ENCODE data around the gene TRIO. TPM values are rescaled to one million over a fixed set of nuclear protein-coding genes. Genes with fewer than 3 reads are reported as not detected.

The TRIO gene
- polyA plus RNA-seq, 1 of the 3 experiments (the other 2 are of a cell fraction) = 229 TPM

GRCh38 chr5:14483504-14484157, 340.5 kb downstream of the TRIO start:
- DNase-seq = peak; percentile 22
- no peaks in the 10 kb centered on the region for H3K9me2 ChIP-seq
- no peak overlapping the region for H2AFZ ChIP-seq (ENCODE audit: low read depth)
- H3K4me3 ChIP-seq (ENCODE audit: low read depth in 2 of 2, low read length in 1 of 2) = no peak overlapping the region
- 97% methylated on average over 13 of the region's 16 CpGs for WGBS (ENCODE audit: low lambda C conversion rate)
- no peaks in the 10 kb centered on the region for H3K9me3 ChIP-seq
- H3K9ac ChIP-seq = no peak overlapping the region
- peaks cover 7% of the 10 kb centered on the region for H4K20me1 ChIP-seq (ENCODE audit: insufficient read depth)
- no peak overlapping the region for H3K27ac ChIP-seq (ENCODE audit: low read depth in 2 of 2, low read length in 1 of 2)
- CTCF ChIA-PET = no interaction called here
- peaks cover 80 to 96% of the 10 kb centered on the region in 2 experiments for H3K36me3 ChIP-seq (replicated peaks in 1 of 2; ENCODE audit: control insufficient read depth in 1 of 2, insufficient read depth in 2 of 2, low read length in 1 of 2)
- no peaks in the 10 kb centered on the region; a peak in 1 of 4 replicates for H3K4me1 ChIP-seq (ENCODE audit: control insufficient read depth in 1 of 2, insufficient read depth in 2 of 2, low read depth in 1 of 2, low read length in 1 of 2)
- POLR2A ChIA-PET = no interaction called here
- peaks cover 71% of the 10 kb centered on the region for H3K79me2 ChIP-seq (ENCODE audit: insufficient read depth)
- no peak overlapping the region for H3K4me2 ChIP-seq
- peaks cover 38% of the 10 kb centered on the region for H3F3A ChIP-seq (replicated peaks; ENCODE audit: insufficient read depth)
- H3K27me3 ChIP-seq (ENCODE audit: insufficient read depth) = no peaks in the 10 kb centered on the region
- TF ChIP-seq POLR2AphosphoS5 (IDR thresholded peaks at IDR 0.05; ENCODE audit: low read depth, low read length) = no peak
- TF ChIP-seq IRF3 (IDR thresholded peaks at IDR 0.05; ENCODE audit: low read depth, low read length) = no peak
- TF ChIP-seq TAF1 (IDR thresholded peaks at IDR 0.05; ENCODE audit: borderline replicate concordance, low read depth, low read length) = no peak
- TF ChIP-seq CTCF (IDR thresholded peaks at IDR 0.05) = no peak
- TF ChIP-seq GATA2 (CRISPR knock-in tag; IDR thresholded peaks at IDR 0.05) = no peak
- no peak for TF ChIP-seq RAD21 (IDR thresholded peaks at IDR 0.05; ENCODE audit: low read length)
- no peak for TF ChIP-seq NRF1 (IDR thresholded peaks at IDR 0.05; ENCODE audit: low read depth, low read length)
- no peak for TF ChIP-seq USF2 (IDR thresholded peaks at IDR 0.05; ENCODE audit: borderline replicate concordance, low read depth, low read length)
- TF ChIP-seq SMC3 (IDR thresholded peaks at IDR 0.05; ENCODE audit: low read depth, low read length) = no peak
- TF ChIP-seq FOXJ3 (CRISPR knock-in tag; IDR thresholded peaks at IDR 0.05) = no peak
- TF ChIP-seq EP300 (IDR thresholded peaks at IDR 0.05; ENCODE audit: borderline replicate concordance in 1 of 2, low read depth in 1 of 2, low read length in 1 of 2) = no peak
- TF ChIP-seq REST (IDR thresholded peaks at IDR 0.05; ENCODE audit: low read depth, low read length) = no peak
- TF ChIP-seq USF1 (IDR thresholded peaks at IDR 0.05; ENCODE audit: borderline replicate concordance, low read depth) = no peak
- no peak for TF ChIP-seq EZH2phosphoT487 (IDR thresholded peaks at IDR 0.05; ENCODE audit: borderline replicate concordance, low read depth)
- TF ChIP-seq MEF2A (IDR thresholded peaks at IDR 0.05; ENCODE audit: borderline replicate concordance, low read depth) = no peak
